Stimulated activated effector memory CD8-positive, alpha-beta T cell treated with anti-CD3 and anti-CD28 coated beads, Interleukin-12 subunit alpha, Interleukin-12 subunit beta, amount 100 ng/mL, for 72 hours (primary cell): Measurements from ENCODE around the gene KRTAP10-5.
"Not testable (repeated sequence)": the region's sequence is repeated elsewhere in the genome, so short reads cannot be mapped to it uniquely, and the experiment has no call there.

Experiments used
- ATAC-seq: fragments of 150-1000 bp; cut with Tn5 transposase; 2 replicates; pipeline ENCODE4 v1.10.0; 2021
- DNase-seq, 2 donors: peaks; one replicate each; pipeline ENCODE4 v3.0.0; 2021 to 2022; ENCODE audit warnings: low spot score in 2 of 2
- H3K27ac Mint-ChIP-seq: one replicate; pipeline ENCODE4 v1.8.0; 2022; ENCODE audit warnings: mild to moderate bottlenecking, mixed read lengths
- H3K36me3 Mint-ChIP-seq: one replicate; pipeline ENCODE4 v1.8.0; 2022; ENCODE audit warnings: mild to moderate bottlenecking, mixed read lengths
- H3K4me1 Mint-ChIP-seq: one replicate; pipeline ENCODE4 v1.8.0; 2022; ENCODE audit warnings: mixed read lengths
- H3K4me3 Mint-ChIP-seq: one replicate; pipeline ENCODE4 v1.8.0; 2022; ENCODE audit warnings: mild to moderate bottlenecking, mixed read lengths
- H3K9me3 Mint-ChIP-seq: one replicate; pipeline ENCODE4 v1.8.0; 2022; ENCODE audit warnings: mixed read lengths

Gene KRTAP10-5

GRCh38 chr21:44600118-44600978, 19.9 kb upstream of the KRTAP10-5 start, which contains the start of gene KRTAP10-7:
KRTAP10-7 (plus strand) TSS chr21:44600597; CDS start chr21:44600622, 25 bp downstream.
- H3K9me3 Mint-ChIP-seq, H3K4me3 Mint-ChIP-seq, H3K36me3 Mint-ChIP-seq, ATAC-seq, H3K27ac Mint-ChIP-seq, DNase-seq, H3K4me1 Mint-ChIP-seq: not testable (repeated sequence)

- no peak for DNase-seq
- Mint-ChIP-seq H3K36me3 (no peaks in the 10 kb centered on the region), H3K9me3 (peaks cover 3% of the 10 kb centered on the region), H3K27ac (no peak overlapping the region), H3K4me3 (no peak overlapping the region), H3K4me1 (peaks cover 11% of the 10 kb centered on the region)
- no peak for ATAC-seq
Measured at GRCh38 chr21:44599264-44600029, 19.0 kb upstream of the KRTAP10-5 start.

GRCh38 chr21:44598061-44598460, 17.7 kb upstream of the KRTAP10-5 start:
- ATAC-seq (no peak), DNase-seq (no peak)
- Mint-ChIP-seq H3K4me1 (peaks cover 11% of the 10 kb centered on the region), H3K9me3 (peaks cover 3% of the 10 kb centered on the region), H3K36me3 (no peaks in the 10 kb centered on the region), H3K27ac (no peak overlapping the region), H3K4me3 (no peak overlapping the region)

GRCh38 chr21:44596068-44596725, 15.8 kb upstream of the KRTAP10-5 start:
- H3K27ac Mint-ChIP-seq, result no peak overlapping the region
- H3K36me3 Mint-ChIP-seq, result no peaks in the 10 kb centered on the region
- H3K4me3 Mint-ChIP-seq, result no peak overlapping the region
- DNase-seq (no peak), ATAC-seq (no peak)
- H3K9me3 Mint-ChIP-seq, result peaks cover 3% of the 10 kb centered on the region
- peaks cover 5% of the 10 kb centered on the region for H3K4me1 Mint-ChIP-seq

GRCh38 chr21:44595524-44595923, 15.1 kb upstream of the KRTAP10-5 start:
- ATAC-seq (no peak), DNase-seq (no peak)
- no peaks in the 10 kb centered on the region for H3K36me3 Mint-ChIP-seq
- peaks cover 5% of the 10 kb centered on the region for H3K4me1 Mint-ChIP-seq
- H3K9me3 Mint-ChIP-seq, result peaks cover 3% of the 10 kb centered on the region
- no peak overlapping the region for H3K4me3 Mint-ChIP-seq
- no peak overlapping the region for H3K27ac Mint-ChIP-seq

- H3K27ac Mint-ChIP-seq, result no peak overlapping the region
- H3K4me1 Mint-ChIP-seq, result peaks cover 5% of the 10 kb centered on the region
- H3K4me3 Mint-ChIP-seq, result no peak overlapping the region
- H3K9me3 Mint-ChIP-seq, result peaks cover 3% of the 10 kb centered on the region
- no peaks in the 10 kb centered on the region for H3K36me3 Mint-ChIP-seq
- ATAC-seq (no peak), DNase-seq (no peak)
Measured at GRCh38 chr21:44594406-44594916, 14.1 kb upstream of the KRTAP10-5 start.

GRCh38 chr21:44593598-44594405, 13.4 kb upstream of the KRTAP10-5 start:
- ATAC-seq (no peak), DNase-seq (no peak)
- H3K4me1 Mint-ChIP-seq, result peaks cover 5% of the 10 kb centered on the region
- no peaks in the 10 kb centered on the region for H3K36me3 Mint-ChIP-seq
- peaks cover 3% of the 10 kb centered on the region for H3K9me3 Mint-ChIP-seq
- no peak overlapping the region for H3K27ac Mint-ChIP-seq
- no peak overlapping the region for H3K4me3 Mint-ChIP-seq

- Mint-ChIP-seq H3K36me3 (no peaks in the 10 kb centered on the region), H3K4me3 (no peak within 1 kb of the TSS), H3K9me3 (no peaks in the 10 kb centered on the region), H3K4me1 (peaks cover 5% of the 10 kb centered on the region), H3K27ac (no peak within 1 kb of the TSS)
- no peak for DNase-seq
- no peak for ATAC-seq
Measured at GRCh38 chr21:44592446-44593311, 12.3 kb upstream of the KRTAP10-5 start, which contains the start of gene KRTAP10-6. KRTAP10-6 (minus strand) TSS chr21:44592505; CDS start chr21:44592484, 21 bp downstream.

GRCh38 chr21:44591801-44592130, 11.4 kb upstream of the KRTAP10-5 start:
- not testable (repeated sequence) for H3K4me3 Mint-ChIP-seq, ATAC-seq, H3K27ac Mint-ChIP-seq, DNase-seq, H3K36me3 Mint-ChIP-seq, H3K4me1 Mint-ChIP-seq, H3K9me3 Mint-ChIP-seq

- DNase-seq, ATAC-seq, H3K9me3 Mint-ChIP-seq, H3K27ac Mint-ChIP-seq, H3K4me1 Mint-ChIP-seq, H3K4me3 Mint-ChIP-seq, H3K36me3 Mint-ChIP-seq: not testable (repeated sequence)
Measured at GRCh38 chr21:44590897-44591800, 10.7 kb upstream of the KRTAP10-5 start.

- Mint-ChIP-seq H3K27ac (peak overlapping the region; percentile 50), H3K4me1 (peaks cover 4% of the 10 kb centered on the region), H3K9me3 (no peaks in the 10 kb centered on the region), H3K4me3 (no peak overlapping the region), H3K36me3 (no peaks in the 10 kb centered on the region)
- peak in 1 of 2 donors; percentile 33 for DNase-seq
- no peak for ATAC-seq
Measured at GRCh38 chr21:44590311-44590721, 9.9 kb upstream of the KRTAP10-5 start.

GRCh38 chr21:44589586-44590305, 9.3 kb upstream of the KRTAP10-5 start:
- Mint-ChIP-seq H3K27ac (peak overlapping the region; percentile 50), H3K4me1 (no peaks in the 10 kb centered on the region), H3K9me3 (no peaks in the 10 kb centered on the region), H3K36me3 (no peaks in the 10 kb centered on the region), H3K4me3 (no peak overlapping the region)
- no peak for DNase-seq
- ATAC-seq, result no peak
